Measurements from ENCODE around the gene PDE8A. TPM values are rescaled to one million over a fixed set of nuclear protein-coding genes. Genes with fewer than 3 reads are reported as not detected.

Gene PDE8A
- total and polyA plus RNA-seq, 2 of the 4 experiments (the other 2 are of a cell fraction), result 32.4 to 35.9 TPM

- no peak overlapping the region for H2AFZ ChIP-seq (replicated peaks; ENCODE audit: low read length, poor library complexity)
- H2AK5ac ChIP-seq (ENCODE audit: low read depth, low read length), result no peak overlapping the region
- peaks cover 82% of the 10 kb centered on the region for H4K20me1 ChIP-seq (ENCODE audit: insufficient read depth, low read length)
- TF ChIP-seq ELK1 (IDR thresholded peaks at IDR 0.05; ENCODE audit: borderline replicate concordance, low read depth, low read length), result no peak
- TF ChIP-seq FOS (IDR thresholded peaks at IDR 0.05; ENCODE audit: low read depth, low read length), result no peak
- TF ChIP-seq BHLHE40 (IDR thresholded peaks at IDR 0.05; ENCODE audit: low read depth, low read length), result no peak
- TF ChIP-seq RCOR1 (IDR thresholded peaks at IDR 0.05; ENCODE audit: insufficient replicate concordance, low read length), result no peak
- TF ChIP-seq USF2 (IDR thresholded peaks at IDR 0.05; ENCODE audit: low read depth, low read length), result no peak
- TF ChIP-seq MXI1 (IDR thresholded peaks at IDR 0.05; ENCODE audit: borderline replicate concordance, low read depth, low read length), result no peak
- TF ChIP-seq CHD1 (IDR thresholded peaks at IDR 0.05; ENCODE audit: low read depth, low read length), result no peak
- TF ChIP-seq CTCF (conservative IDR thresholded peaks at IDR 0.05; ENCODE audit: low read depth, low read length), result no peak
- TF ChIP-seq MAFK (IDR thresholded peaks at IDR 0.05; ENCODE audit: low read depth, low read length), result no peak
- no peak for TF ChIP-seq CEBPB (IDR thresholded peaks at IDR 0.05; ENCODE audit: low read depth, low read length)
- TF ChIP-seq MAZ (IDR thresholded peaks at IDR 0.05; ENCODE audit: borderline replicate concordance, low read depth, low read length), result no peak
- no peak for TF ChIP-seq POLR2A (IDR thresholded peaks at IDR 0.05; ENCODE audit: low read depth, low read length)
- no peak for TF ChIP-seq RAD21 (IDR thresholded peaks at IDR 0.05; ENCODE audit: low read length)
- TF ChIP-seq SMC3 (IDR thresholded peaks at IDR 0.05; ENCODE audit: low read depth, low read length), result no peak
- TF ChIP-seq RFX5 (IDR thresholded peaks at IDR 0.05; ENCODE audit: low read depth, low read length), result no peak
- TF ChIP-seq NFE2L2 (IDR thresholded peaks at IDR 0.05; ENCODE audit: low read depth, low read length), result no peak
- peaks cover 42 to 90% of the 10 kb centered on the region in 2 experiments for H3K79me1 ChIP-seq (ENCODE audit: low read depth in 1 of 2, low read length in 2 of 2)
- dilution Hi-C loops (cut with HindIII; ENCODE audit: low sequenced_read_pairs, unreplicated experiment) (no loop called here), intact Hi-C loops (cut with micrococcal nuclease) (loop anchor here (5.0 kb wide), 1 partner anchor 35 kb away; no protein-coding TSS in a partner anchor), in situ Hi-C loops (cut with MboI; ENCODE audit: low sequenced_read_pairs) (no loop called here)
- H3K27ac ChIP-seq (ENCODE audit: insufficient read depth, low read length), result no peak overlapping the region
- no peaks in the 10 kb centered on the region for H3K9me3 ChIP-seq (ENCODE audit: control insufficient read depth, insufficient read depth, low read length)
- no peaks in the 10 kb centered on the region for H3K36me3 ChIP-seq (ENCODE audit: control insufficient read depth, insufficient read depth, low read length)
- H3K9me1 ChIP-seq (ENCODE audit: insufficient read depth, low read length), result peaks cover 18% of the 10 kb centered on the region
- no peak overlapping the region for H3K18ac ChIP-seq (ENCODE audit: low read depth, low read length)
- no peak overlapping the region for H3K9ac ChIP-seq (ENCODE audit: low read depth, low read length)
- ChIA-PET POLR2A (ENCODE audit: unreplicated experiment) (no interaction called here), CTCF (no interaction called here)
- H3K23ac ChIP-seq (ENCODE audit: low read depth, low read length), result peak overlapping the region; percentile 82; the same call in 1 of the 2 replicates
- ATAC-seq (ENCODE audit: low read depth) (no peak), DNase-seq (no peak)
- no peak overlapping the region for H2BK20ac ChIP-seq (ENCODE audit: low read depth, low read length)
- no peak overlapping the region for H2BK120ac ChIP-seq (ENCODE audit: low read depth, low read length)
- H3K4me3 ChIP-seq (ENCODE audit: insufficient read depth, low read depth, low read length), result no peak overlapping the region
- no peak overlapping the region for H4K91ac ChIP-seq (ENCODE audit: insufficient read depth, low read depth, low read length)
- no CpG with 5 or more reads among the region's 4 CpGs for WGBS, 2 experiments (ENCODE audit: extremely low coverage in 2 of 2, insufficient read length in 1 of 2)
- H3K4me1 ChIP-seq (ENCODE audit: control insufficient read depth, insufficient read depth, low read length), result peaks cover 25% of the 10 kb centered on the region
- no peak overlapping the region for H2AK9ac ChIP-seq (replicated peaks; ENCODE audit: low read depth, low read length, poor library complexity)
- no peaks in the 10 kb centered on the region for H3K27me3 ChIP-seq (ENCODE audit: control insufficient read depth, insufficient read depth, low read length)
- H4K8ac ChIP-seq (ENCODE audit: low read depth in 2 of 2, low read length in 2 of 2), result no peak overlapping the region
- no peak overlapping the region for H3K4me2 ChIP-seq (ENCODE audit: low read depth, low read length)
- H2BK5ac ChIP-seq (ENCODE audit: low read depth, low read length, poor library complexity, severe bottlenecking), result no peak overlapping the region
- no peak overlapping the region for H3K14ac ChIP-seq (replicated peaks; ENCODE audit: low read depth, low read length)
- H3K56ac ChIP-seq (ENCODE audit: extremely low read depth, insufficient read depth, low read length), result no peak overlapping the region
- no peak overlapping the region for H4K5ac ChIP-seq (ENCODE audit: low read depth, low read length)
- H3K4ac ChIP-seq (ENCODE audit: low read depth, low read length), result no peak overlapping the region
- no peak overlapping the region for H2BK15ac ChIP-seq (ENCODE audit: low read depth, low read length)
- no TSS peak for BruUV-seq (replicated peaks)
These were observed 45.8 kb downstream of the PDE8A start for GRCh38 chr15:85027421-85027820.
